CD4-positive, alpha-beta T cell treated with Interferon alpha-2 for 1 hour (primary cell): ENCODE measurements around the gene HSF4.
"Not testable (repeated sequence)": the region's sequence is repeated elsewhere in the genome, so short reads cannot be mapped to it uniquely, and the experiment has no call there.

Source experiments
- DNase-seq, 2 donors: peaks; one replicate each; pipeline ENCODE4 v3.0.0-alpha.2; 2020 to 2022

Gene HSF4, protein sequence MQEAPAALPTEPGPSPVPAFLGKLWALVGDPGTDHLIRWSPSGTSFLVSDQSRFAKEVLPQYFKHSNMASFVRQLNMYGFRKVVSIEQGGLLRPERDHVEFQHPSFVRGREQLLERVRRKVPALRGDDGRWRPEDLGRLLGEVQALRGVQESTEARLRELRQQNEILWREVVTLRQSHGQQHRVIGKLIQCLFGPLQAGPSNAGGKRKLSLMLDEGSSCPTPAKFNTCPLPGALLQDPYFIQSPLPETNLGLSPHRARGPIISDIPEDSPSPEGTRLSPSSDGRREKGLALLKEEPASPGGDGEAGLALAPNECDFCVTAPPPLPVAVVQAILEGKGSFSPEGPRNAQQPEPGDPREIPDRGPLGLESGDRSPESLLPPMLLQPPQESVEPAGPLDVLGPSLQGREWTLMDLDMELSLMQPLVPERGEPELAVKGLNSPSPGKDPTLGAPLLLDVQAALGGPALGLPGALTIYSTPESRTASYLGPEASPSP

DNA sequence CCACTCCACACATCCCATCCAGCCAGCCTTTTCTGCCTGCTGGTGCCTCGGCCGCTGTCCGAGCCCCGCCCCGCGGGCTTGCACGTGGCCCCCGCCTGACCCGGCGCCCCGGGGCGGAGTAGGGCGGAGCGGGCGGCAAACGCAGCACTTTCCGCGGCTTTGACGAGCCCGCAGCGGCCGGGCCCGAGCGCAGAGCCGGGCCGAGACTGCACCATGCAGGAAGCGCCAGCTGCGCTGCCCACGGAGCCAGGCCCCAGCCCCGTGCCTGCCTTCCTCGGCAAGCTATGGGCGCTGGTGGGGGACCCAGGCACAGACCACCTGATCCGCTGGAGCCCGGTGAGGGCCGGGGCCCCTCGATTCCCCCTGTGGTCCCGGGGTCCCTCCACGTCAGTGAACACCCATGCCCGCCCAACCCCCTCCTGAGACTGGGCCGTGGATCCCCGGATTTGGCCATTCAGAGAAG, at the start of gene HSF4:
Gene HSF4, plus strand, starts transcription at position 147 of the 463 bp plus-strand sequence. Its CDS starts 67 bp downstream, at position 214.
- peak in 1 of 2 donors; percentile 36 for DNase-seq

DNA sequence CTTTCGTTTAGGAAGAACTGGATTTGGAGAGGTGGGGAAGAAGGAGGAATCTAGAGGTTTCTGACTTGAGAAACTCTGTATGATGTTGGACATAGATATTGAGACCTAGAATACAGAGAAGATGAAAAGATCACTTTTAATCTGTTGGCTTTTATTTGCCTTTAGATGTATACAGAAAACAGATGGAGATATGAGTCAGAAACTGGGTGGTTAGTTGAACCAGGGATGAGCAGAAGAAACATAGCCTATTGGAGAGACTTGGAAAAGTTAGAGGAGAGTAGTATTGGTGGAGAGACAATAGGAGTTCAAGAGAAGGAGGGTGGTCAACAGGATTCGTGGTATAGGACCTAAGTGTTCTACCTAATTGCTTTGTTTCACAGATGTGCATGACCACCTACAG, 49.8 kb upstream of the HSF4 start:
- DNase-seq, result no peak

DNA sequence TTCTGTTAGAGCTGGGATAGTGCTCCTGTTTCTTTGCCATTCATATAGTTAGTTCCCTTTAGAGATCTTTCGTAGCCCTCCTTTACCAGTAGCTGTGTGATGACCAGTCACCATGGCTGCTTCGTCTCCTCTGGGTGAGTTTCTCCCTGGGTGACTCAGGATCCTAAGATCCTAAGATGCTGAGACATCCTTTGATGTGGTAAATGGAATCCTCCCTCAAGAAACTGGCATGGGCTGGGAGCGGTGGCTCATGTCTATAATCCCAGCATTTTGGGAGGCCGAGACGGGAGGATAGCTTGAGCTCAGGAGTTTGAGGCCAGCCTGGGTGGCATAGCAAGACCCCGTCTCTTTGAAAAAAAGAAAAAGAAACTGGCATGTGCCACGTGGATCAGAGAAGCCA, 48.9 kb upstream of the HSF4 start:
- no peak for DNase-seq

DNA sequence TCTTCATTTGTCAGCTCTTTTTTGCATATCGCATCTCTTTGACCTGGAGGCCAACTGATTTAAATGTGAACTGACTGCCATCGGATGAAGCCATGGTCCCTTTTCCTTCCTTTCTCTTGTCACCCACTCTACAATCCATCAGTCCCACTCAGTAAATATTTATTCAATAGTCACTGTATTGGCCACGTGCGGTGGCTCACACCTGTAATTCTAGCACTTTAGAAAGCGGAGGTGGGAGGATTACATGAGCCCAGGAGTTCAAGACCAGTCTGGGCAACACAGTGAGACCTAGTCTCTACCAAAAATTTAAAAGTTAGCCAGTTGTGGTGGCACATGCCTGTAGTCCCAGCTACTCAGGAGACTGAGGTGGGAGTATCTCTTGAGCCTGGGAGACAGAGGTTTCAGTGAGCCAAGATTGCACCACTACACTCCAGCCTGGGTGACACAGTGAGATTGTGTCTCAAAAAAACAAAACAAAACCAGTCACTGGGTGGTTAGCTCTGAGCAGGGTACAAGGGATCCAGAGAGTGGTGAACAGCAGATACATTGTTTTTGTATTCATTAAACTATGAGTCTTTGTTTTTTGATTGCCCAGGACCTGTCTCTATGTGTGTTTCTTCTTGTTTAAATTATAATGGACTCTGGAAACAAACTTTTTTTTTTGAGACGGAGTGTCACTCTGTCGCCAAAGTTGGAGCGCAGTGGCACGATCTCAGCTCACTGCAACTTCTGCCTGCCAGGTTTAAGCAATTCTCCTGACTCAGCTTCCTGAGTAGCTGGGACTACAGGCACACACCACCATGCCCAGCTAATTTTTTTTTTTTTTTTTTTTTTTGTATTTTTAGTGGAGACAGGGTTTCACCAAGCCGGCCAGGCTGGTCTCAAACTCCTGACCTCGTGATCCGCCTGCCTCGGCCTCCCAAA, 47.9 kb upstream of the HSF4 start:
- DNase-seq, result peak in 1 of 2 donors; percentile 5

DNA sequence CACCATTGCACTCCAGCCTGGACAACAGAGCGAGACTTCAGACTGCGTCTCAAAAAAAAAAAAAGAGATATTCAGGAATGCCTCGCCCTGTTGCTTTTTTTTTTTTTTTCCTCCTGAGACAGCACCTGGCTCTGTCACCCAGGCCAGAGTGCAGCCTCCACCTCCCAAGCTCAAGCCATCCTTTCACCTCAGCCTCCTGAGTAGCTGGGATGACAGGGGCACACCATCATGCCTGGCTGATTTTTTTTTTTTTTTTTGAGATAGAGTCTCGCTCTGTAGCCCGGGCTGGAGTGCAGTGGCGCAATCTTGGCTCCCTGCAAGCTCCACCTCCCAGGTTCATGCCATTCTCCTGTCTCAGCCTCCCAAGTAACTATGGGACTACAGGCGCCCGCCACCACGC, 46.8 kb upstream of the HSF4 start:
- no peak for DNase-seq

DNA sequence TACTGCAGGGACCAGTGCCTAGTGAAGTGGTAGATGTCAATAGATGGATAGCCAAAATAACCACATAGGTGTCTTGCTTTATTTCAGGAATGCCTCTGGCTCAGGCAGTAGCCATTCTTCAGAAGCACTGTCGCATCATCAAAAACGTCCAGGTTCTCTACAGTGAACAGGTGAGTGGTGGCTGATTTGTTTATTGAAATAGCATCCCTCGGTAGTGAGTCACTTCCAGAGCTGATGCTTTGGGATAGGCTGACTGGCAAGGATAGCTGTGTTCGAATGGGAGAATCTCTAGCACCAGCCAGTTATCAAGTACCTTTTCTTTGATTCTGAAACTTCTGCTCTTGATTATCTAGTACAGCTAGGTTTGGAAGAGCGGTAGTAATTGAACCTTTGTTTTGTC, 44.5 kb upstream of the HSF4 start:
- DNase-seq, result no peak

DNA sequence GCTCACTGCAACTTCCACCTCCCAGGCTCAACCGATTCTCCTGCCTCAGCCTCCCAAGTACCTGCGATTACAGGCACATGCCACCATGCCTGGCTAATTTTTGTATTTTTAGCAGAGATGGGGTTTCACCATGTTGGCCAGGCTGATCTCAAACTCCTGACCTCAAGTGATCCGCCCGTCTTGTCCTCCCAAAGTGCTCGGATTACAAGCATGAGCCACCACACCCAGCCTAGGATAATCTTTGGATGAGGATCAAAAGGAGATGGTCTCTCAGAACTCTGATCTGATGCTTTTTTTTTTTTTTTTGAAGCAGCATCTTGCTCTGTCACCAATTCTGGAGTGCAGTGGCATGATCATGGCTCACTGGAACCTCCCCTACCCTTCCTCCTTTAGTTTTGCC, 41.7 kb upstream of the HSF4 start:
- DNase-seq, result not testable (repeated sequence)

DNA sequence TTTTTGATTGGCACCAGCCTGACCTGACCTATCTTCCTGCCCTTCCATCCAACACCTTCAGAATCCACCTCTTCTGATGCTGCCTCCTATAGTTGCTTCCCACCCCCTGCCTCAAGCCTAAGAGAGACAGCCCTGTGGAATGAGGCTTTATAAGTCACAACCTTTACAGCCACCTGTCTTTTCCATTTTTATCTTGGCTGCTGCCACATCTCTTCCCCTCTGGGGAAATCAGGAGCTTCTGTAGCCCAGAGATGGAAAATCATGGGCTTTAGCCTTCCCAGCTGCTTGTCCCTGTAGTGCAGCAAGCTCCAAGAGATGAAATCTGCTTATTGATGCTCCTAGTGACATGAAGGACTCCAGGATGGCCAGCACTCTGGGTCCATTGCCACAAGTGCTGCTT, 36.1 kb upstream of the HSF4 start:
- DNase-seq, result no peak

DNA sequence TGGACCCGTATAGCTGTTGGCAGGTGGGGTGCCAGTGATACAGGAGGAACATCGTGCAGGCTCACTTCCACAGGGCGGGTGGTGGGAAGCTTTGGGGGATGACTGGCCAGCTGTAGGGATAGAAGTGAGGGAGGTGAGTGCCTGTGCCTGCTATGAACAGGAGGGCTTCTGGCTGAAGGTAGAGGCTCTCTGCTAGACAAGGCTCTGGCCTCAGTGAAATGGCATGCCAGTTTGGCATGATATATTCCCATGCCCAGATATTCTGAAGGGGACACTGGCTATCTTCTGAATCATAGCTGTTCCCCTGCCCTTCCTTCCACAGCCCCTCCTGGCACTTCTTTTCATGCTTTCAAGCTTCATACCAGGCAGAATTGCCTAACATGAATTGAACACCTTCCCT, 35.7 kb upstream of the HSF4 start:
- DNase-seq, result no peak

DNA sequence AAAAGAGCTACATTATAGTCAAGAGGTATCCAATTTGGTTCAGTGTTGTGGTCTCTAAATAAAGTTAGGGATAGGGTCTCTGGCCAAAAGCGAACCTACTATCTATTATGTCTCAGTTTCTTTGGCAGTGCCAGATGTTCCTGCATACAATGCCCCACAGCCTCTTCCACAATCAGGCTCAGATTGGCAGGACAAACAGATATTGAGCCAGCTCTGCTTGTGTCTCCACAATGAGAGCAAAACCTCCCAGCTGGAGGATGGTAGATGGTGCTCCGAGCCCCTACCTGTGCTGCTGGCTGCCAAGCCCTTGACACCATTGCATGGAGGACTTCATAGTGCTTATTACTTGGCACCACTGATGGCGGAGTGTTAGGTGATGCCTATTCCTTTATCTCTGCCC, 35.1 kb upstream of the HSF4 start:
- no peak for DNase-seq

DNA sequence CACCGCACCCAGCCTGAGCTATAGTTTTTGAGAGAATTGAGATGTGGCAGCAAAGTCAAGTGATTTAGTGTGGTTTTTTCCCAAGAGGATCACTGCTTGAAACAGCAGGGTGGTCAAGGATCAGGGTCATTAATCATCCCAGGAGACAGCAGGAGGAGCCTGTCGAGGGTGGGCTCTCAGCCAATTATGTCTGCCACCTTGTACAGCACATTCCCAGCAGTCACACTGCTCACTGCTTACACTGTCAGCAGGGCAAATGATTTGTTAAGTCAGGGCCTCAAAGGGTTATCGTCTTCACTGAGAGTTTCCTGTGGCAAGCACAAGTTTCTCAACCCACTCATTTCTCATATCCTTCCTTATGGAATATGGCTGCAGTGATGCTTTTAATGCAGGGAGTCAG, 26.9 kb upstream of the HSF4 start:
- DNase-seq, result no peak

DNA sequence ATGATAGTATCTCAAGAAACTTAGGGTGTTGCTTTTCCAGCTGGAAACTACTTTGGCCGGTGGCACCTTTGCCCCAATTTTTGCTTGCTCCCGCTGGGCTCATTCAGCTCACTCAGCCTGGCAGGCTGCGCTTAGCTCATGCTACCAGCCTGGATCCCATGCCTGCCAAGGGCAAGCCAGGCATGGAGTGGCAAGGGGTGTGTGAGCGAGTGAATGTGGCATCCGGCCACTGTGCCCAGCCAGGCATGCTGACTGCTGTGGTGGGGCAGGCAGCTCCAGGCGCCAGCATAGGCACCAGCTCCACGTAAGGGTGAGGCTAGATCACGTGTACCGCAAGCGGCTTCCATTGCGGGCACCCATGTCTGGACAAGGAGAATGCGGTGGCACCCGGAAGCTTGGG, 23.2 kb upstream of the HSF4 start:
- no peak for DNase-seq

DNA sequence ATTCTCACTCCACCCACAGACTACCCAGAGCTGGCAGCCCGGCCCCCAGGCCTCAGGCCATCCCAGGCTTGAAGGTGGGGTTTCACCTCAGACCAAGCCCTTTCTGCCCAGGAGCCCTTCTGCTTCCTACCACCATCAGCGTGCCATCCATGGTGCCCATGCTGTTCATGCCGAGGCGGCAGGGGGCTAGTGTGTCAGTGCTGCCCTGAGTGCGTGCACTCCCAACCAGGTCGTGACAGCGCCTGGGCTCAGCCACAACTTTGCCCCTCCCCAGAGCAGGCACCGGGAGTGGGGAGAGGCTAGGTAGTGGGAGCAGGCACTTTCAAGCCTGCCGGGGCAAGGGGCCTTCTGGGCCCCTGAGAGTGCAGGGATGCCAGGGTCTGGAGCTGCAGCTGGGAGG, 22.2 kb upstream of the HSF4 start:
- no peak for DNase-seq

DNA sequence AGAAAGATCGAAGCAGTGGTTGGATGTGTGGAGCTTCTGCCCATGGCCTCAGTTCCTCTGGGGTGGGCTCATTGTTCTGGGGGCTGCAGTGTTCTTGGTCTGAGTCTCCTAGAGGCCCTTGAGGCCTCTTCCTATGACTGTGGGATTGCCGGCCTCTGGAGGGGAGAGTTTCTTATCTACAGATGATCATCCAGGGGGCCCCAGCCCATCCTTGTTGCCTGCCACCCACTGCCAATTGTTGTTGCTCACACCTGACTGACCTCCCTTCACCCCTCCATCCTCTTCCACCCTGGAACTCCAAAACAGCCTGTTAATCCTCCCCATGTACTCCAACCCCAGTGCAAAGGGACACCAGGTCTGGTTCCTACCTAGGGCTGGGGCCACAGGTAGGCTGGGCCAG, 19.6 kb upstream of the HSF4 start:
- no peak for DNase-seq

DNA sequence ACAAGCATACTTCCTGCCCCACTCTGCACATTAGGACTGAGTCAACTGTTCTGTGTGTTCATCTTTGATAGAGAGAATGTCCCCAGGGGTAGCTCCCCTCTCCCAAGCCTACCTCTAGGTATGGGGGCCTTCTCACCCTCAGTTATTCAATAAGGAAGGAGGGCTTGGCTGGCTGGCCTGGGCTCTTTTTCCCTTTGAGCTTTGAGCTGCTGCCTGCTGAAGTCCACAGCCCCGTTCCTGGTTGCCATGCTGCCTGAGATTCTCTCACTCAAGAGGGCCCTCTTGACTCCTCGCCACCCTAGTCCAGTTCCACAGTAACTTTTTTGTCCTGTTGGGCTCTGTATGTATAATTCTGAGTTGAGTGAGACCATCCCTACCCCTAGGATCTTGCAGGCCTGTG, 18.8 kb upstream of the HSF4 start:
- DNase-seq, result no peak

DNA sequence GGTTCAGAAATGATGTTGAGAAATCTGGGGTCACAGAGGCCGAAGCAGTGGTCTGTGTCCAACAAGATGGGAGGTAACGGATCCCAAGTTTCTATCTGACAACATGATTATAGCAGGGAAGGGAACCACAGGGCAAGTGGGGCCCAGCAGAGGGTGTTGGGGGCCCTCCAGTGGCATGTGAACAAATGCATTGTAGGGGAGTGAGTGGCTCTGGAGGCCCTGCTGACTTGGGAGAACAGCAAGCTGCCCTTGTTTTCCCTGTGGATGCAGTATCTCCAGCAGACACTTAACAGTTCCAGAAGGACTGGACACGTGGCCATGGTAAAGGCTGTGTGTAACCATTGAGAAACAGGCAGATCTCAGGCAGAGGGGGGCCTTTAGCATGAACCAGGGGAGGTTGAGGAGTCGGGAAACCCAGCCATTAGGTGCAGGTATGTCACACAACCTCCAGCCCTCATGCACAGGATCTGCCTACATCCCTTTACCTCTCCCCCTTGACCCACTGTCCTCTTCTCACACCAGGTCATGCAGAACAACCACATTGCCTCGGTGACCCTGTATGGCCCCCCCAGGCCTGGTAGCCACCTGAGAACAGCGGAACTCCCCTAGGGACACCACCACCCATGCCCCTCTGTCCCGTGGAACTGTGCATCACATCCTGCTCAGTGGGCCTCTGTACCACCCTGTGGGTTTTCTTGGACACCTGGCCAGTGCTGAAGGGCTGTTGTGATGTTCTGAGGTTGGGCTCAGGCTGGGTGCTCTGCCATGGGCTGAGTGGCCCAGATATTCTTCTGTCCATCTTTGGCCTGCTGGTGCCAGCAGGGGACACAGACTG, 17.8 kb upstream of the HSF4 start:
- DNase-seq, result no peak

DNA sequence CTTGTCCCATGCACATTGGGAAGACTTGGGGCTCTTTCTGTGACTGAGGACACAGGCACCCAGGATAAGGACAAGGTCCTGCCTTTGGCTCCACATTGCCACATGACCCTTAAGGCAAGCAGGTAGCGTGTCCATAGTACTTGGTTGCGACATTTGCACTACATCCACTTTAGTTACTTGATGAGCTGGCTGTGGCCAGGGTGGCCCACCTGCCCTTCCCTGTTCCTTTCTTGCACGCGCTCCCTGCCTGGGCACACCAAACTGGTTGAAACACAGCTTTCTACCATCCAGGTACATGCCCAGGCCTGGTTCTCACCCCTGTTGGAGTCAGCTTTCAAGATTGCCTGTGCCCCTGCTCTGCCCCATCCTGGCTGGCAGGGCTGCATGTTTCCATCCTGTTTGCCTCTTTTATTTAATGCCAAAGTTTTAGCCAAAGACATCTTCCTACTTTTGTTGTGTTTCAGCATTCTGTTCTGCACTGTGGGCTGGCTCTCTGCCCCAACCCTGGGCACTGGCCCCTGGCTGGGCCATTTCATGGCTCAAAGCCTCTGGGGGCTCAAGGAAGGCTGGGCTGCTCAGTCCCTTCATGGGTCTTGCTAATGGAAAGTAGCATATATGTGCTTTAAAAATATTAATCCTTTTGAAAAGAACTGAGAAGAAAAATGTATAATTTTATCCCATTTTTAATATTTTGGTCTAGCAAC, 17.0 kb upstream of the HSF4 start:
- no peak for DNase-seq

DNA sequence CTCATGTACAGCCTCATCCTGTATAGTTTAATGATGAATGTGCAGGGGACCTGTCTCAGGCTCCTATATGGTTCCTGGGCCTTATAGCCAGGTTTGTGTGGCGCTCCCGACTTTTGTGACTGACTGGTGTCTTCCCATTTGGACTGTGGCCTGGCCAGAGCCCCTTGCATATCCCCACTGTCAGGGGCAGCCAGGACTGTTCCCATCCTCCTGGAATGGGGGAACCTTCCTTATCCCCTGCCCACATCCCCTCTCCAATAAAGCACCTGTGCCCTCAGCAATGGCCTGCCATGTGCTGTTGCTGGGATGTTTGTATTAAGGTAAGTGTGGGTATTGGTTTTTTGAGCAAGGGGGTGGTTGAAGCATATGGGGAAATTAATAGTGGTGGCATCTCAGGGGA, 16.3 kb upstream of the HSF4 start:
- no peak for DNase-seq

DNA sequence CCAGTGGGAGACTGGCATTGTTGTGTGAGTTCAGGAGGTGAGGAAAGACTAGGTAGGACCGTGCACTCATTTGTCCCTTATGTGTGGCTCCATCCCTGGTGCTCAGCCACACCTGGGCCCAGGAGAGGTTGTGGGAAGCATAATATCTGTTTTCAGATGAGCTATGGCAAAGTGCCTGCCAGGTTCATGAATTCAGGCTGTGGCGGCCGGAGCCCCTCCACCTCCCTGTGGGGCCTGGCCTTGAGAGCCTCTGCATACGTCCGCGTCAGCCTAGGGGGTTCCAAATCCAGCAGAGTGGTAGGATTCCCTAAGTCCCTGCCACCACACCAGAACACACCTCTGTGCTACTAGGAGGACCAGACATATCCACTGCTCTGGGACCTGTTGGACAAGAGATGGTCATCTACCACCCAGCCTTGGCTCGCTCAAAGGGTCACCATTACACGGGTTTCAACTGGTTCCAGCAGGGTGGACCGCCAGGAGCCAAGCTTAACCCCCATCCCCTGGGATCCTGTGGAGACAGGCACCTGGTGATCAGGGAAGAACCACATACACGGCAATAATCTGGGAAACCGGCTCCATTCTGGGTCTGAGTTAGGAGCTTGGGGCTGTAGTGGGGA, 15.8 kb upstream of the HSF4 start:
- no peak for DNase-seq

DNA sequence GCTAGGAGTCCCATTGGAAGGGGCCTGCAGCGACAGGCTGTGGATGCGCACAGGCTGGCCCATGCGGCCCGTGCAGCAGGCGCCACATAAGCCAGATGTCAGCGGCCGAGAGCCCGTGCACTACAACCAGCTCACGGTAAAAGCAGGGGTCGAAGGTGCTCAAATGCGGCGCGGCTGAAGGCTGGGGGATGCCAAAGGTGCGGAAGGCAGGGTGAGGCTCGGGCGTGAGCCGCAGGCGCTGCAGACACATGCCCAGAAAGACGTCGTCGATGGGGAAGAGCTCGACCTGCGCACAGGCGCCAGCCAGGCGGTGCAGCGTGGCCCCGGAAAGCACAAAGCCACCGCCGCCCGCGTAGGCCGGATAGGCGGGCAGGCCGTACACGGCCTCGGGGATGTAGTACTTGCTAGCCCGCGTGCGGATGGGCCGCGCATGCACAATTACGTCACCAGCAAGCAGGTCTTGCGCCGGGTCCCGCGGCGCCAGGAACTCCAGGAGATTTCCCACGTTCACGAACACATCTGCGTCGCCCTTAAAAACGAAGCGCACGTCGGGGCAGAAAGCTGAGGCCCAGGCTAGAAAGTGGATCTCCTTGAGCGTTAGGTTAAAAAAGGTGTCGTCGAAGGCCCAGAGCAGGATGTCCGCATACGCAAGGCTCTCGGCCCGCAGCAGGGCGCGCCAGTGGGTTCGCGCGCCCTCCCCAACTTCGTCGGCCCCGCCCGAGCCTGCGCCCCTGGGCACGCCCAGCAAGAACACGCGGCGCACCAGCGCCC, 15.1 kb upstream of the HSF4 start:
- DNase-seq, result no peak
